Activated B cell treated with CpG ODN at 0.5 μM for 24 hours (primary cell): ENCODE results near the gene SHISA6. TPM values are rescaled to one million over a fixed set of nuclear protein-coding genes. Genes with fewer than 3 reads are reported as not detected.

Experiments
- ATAC-seq: fragments of 200-7000 bp; cut with Tn5 transposase; one replicate; pipeline ENCODE4 v1.10.0; 2021; ENCODE audit warnings: low read depth, mild to moderate bottlenecking, moderate library complexity
- CTCF ChIA-PET: fragments of 350-600 bp; sonication (Branson Sonifier 250); formaldehyde crosslinking; loops from one replicate; lab custom pipeline; 2021; ENCODE audit warnings: antibody characterized with exemption; lab: Charles Lee
- POLR2A ChIA-PET: fragments of 350-600 bp; sonication (Branson Sonifier 250); formaldehyde crosslinking; loops from one replicate; lab custom pipeline; 2021; ENCODE audit warnings: antibody characterized with exemption; lab: Charles Lee
- DNase-seq: peaks from one replicate; pipeline ENCODE4 v3.0.0; 2022
- H3K27ac Mint-ChIP-seq: one replicate; pipeline ENCODE4 v1.8.0; 2020; ENCODE audit warnings: mixed read lengths
- H3K27me3 Mint-ChIP-seq: one replicate; pipeline ENCODE4 v1.8.0; 2021; ENCODE audit warnings: mixed read lengths
- H3K36me3 Mint-ChIP-seq: one replicate; pipeline ENCODE4 v1.8.0; 2021; ENCODE audit warnings: low read depth, mixed read lengths
- H3K4me1 Mint-ChIP-seq: one replicate; pipeline ENCODE4 v1.8.0; 2021; ENCODE audit warnings: mixed read lengths
- H3K4me3 Mint-ChIP-seq: one replicate; pipeline ENCODE4 v1.8.0; 2020; ENCODE audit warnings: mild to moderate bottlenecking, mixed read lengths
- H3K9me3 Mint-ChIP-seq: one replicate; pipeline ENCODE4 v1.8.0; 2020; ENCODE audit warnings: mixed read lengths
- intact Hi-C: fragments of 100-400 bp; cut with micrococcal nuclease; formaldehyde crosslinking; loops from one replicate; pipeline ENCODE4 v1.15.1; 2024
- total RNA-seq: library from RNA; stranded (reverse); gene quantifications from 2 replicates; pipeline ENCODE4 v1.2.3, GENCODE V29; 2022
- TF ChIP-seq, protein P1 (sequence below): fragments of 200-600 bp; IDR thresholded peaks from one replicate; pipeline ENCODE4 v1.8.0; 2022; ENCODE audit warnings: antibody characterized with exemption, mild to moderate bottlenecking

The SHISA6 gene
- total RNA-seq, 1 donor from 2014 or later = not detected

DNA sequence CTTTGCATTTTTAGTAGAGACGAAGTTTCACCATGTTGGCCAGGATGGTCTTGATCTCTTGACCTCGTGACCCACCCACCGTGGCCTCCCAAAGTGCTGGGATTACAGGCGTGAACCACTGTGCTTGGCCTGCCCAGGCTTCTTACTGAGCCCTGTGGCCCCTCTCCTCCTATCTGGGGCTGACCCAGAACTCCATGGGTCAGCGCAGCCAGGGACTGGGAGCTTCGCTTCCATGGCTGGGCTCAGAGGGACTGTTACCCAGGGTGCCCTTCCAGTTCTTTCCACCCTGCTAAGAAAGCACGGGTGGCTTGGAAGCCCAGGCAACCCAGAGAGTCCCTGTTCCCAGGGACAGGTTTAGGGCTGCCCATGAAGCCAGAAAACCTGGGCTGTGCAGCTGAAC lies 28.2 kb downstream of the SHISA6 start:
- TF ChIP-seq, protein P1, sequence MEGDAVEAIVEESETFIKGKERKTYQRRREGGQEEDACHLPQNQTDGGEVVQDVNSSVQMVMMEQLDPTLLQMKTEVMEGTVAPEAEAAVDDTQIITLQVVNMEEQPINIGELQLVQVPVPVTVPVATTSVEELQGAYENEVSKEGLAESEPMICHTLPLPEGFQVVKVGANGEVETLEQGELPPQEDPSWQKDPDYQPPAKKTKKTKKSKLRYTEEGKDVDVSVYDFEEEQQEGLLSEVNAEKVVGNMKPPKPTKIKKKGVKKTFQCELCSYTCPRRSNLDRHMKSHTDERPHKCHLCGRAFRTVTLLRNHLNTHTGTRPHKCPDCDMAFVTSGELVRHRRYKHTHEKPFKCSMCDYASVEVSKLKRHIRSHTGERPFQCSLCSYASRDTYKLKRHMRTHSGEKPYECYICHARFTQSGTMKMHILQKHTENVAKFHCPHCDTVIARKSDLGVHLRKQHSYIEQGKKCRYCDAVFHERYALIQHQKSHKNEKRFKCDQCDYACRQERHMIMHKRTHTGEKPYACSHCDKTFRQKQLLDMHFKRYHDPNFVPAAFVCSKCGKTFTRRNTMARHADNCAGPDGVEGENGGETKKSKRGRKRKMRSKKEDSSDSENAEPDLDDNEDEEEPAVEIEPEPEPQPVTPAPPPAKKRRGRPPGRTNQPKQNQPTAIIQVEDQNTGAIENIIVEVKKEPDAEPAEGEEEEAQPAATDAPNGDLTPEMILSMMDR = no peak
- ChIA-PET CTCF (no interaction called here), POLR2A (no interaction called here)
- ATAC-seq = no peak
- DNase-seq = no peak
- intact Hi-C loops = no loop called here
- no peak overlapping the region for H3K27ac Mint-ChIP-seq
- no peaks in the 10 kb centered on the region for H3K27me3 Mint-ChIP-seq
- no peaks in the 10 kb centered on the region for H3K4me1 Mint-ChIP-seq
- H3K36me3 Mint-ChIP-seq = no peaks in the 10 kb centered on the region
- H3K4me3 Mint-ChIP-seq = no peak overlapping the region
- H3K9me3 Mint-ChIP-seq = peaks cover 8% of the 10 kb centered on the region

- H3K9me3 Mint-ChIP-seq = no peaks in the 10 kb centered on the region
- CTCF ChIA-PET = no interaction called here
- ATAC-seq = no peak
- no peaks in the 10 kb centered on the region for H3K4me1 Mint-ChIP-seq
- H3K27ac Mint-ChIP-seq = no peak overlapping the region
- POLR2A ChIA-PET = no interaction called here
- no peaks in the 10 kb centered on the region for H3K27me3 Mint-ChIP-seq
- no peak for DNase-seq
- TF ChIP-seq, protein P1 = no peak
- no peaks in the 10 kb centered on the region for H3K36me3 Mint-ChIP-seq
- intact Hi-C loops = no loop called here
- H3K4me3 Mint-ChIP-seq = no peak overlapping the region
These were observed 31.2 kb downstream of the SHISA6 start for GRCh38 chr17:11272191-11272590.

DNA sequence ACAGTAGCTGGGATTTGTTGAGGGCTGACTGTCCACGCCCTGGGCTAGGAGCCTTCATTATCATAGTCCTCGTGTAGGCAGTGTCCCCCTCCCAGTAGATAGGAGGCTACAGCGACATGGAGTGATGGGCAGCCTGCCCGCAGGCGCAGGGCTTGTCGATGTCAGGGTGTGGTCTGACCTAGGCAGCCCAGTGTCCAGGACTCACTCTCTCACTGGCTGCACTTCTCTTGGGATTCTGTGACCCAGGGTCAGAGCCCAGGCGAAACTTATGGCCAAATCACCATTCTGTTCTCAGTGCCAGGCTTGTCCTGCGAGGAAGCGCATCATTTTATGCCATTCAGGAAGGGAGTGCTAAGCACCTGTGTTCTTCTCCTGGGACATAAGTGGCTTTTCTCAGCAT lies 32.6 kb downstream of the SHISA6 start:
- Mint-ChIP-seq H3K4me1 (no peaks in the 10 kb centered on the region), H3K4me3 (no peak overlapping the region), H3K36me3 (no peaks in the 10 kb centered on the region), H3K27me3 (no peaks in the 10 kb centered on the region), H3K27ac (no peak overlapping the region), H3K9me3 (no peaks in the 10 kb centered on the region)
- no peak for ATAC-seq
- DNase-seq = no peak
- POLR2A ChIA-PET = no interaction called here
- CTCF ChIA-PET = no interaction called here
- intact Hi-C loops = no loop called here
- TF ChIP-seq, protein P1 = no peak

- POLR2A ChIA-PET = no interaction called here
- Mint-ChIP-seq H3K36me3 (no peaks in the 10 kb centered on the region), H3K27me3 (no peaks in the 10 kb centered on the region), H3K4me3 (no peak overlapping the region), H3K9me3 (no peaks in the 10 kb centered on the region), H3K27ac (no peak overlapping the region), H3K4me1 (no peaks in the 10 kb centered on the region)
- TF ChIP-seq, protein P1 = no peak
- ATAC-seq = no peak
- DNase-seq = no peak
- CTCF ChIA-PET = no interaction called here
- intact Hi-C loops = no loop called here
These were observed 33.1 kb downstream of the SHISA6 start for GRCh38 chr17:11274106-11274505.

DNA sequence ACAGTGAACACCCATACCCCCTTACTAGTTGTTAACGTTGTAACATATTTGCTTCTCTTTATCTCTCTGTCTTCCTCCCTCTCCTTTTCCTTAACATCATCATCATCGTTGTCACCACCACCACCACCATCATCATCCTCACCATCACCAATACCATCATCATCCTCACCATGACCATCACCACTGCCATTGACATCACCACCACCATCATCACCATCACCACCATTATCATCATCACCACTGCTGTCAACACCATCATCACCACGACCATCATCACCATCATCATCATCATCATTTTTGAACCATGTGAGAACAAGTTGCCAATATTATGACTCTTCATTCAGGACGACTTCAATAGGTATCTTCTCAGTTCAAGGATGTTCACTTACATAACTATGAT lies 35.5 kb downstream of the SHISA6 start:
- Mint-ChIP-seq H3K27ac (no peak overlapping the region), H3K36me3 (no peaks in the 10 kb centered on the region), H3K4me1 (no peaks in the 10 kb centered on the region), H3K9me3 (peaks cover 7% of the 10 kb centered on the region), H3K4me3 (no peak overlapping the region), H3K27me3 (no peaks in the 10 kb centered on the region)
- ATAC-seq = no peak
- ChIA-PET POLR2A (no interaction called here), CTCF (no interaction called here)
- TF ChIP-seq, protein P1 = no peak
- intact Hi-C loops = no loop called here
- DNase-seq = no peak
